ENCODE results near the gene MLXIP.

MLXIP gene

GRCh38 chr12:122079532-122080081 lies 1.1 kb downstream of the MLXIP start:
- Histone ChIP-seq H3K9me3 (ENCODE audit: control insufficient read depth, insufficient read depth, low read length) (no peaks in the 10 kb centered on the region), H3K9ac (ENCODE audit: low read depth, low read length) (peak overlapping the region; percentile 81), H3K4me1 (ENCODE audit: insufficient read depth, low read length) (peaks cover 12% of the 10 kb centered on the region; the same call in 1 of the 2 replicates), H3K36me3 (ENCODE audit: insufficient read depth, low read length) (no peaks in the 10 kb centered on the region)

- Histone ChIP-seq H3K4me1 (ENCODE audit: insufficient read depth, low read length) (peaks cover 12% of the 10 kb centered on the region; the same call in 1 of the 2 replicates), H3K36me3 (ENCODE audit: insufficient read depth, low read length) (no peaks in the 10 kb centered on the region), H3K9ac (ENCODE audit: low read depth, low read length) (peak overlapping the region; percentile 81; the same call in 1 of the 2 replicates), H3K9me3 (ENCODE audit: control insufficient read depth, insufficient read depth, low read length) (no peaks in the 10 kb centered on the region)
These were observed 1.9 kb downstream of the MLXIP start for GRCh38 chr12:122080149-122081082.

- Histone ChIP-seq H3K9ac (ENCODE audit: low read depth, low read length) (peak overlapping the region; percentile 0; the same call in 1 of the 2 replicates), H3K9me3 (ENCODE audit: control insufficient read depth, insufficient read depth, low read length) (no peaks in the 10 kb centered on the region), H3K36me3 (ENCODE audit: insufficient read depth, low read length) (no peaks in the 10 kb centered on the region), H3K4me1 (ENCODE audit: insufficient read depth, low read length) (peaks cover 12% of the 10 kb centered on the region; the same call in 1 of the 2 replicates)
These were observed 2.6 kb downstream of the MLXIP start for GRCh38 chr12:122081083-122081696.

DNA sequence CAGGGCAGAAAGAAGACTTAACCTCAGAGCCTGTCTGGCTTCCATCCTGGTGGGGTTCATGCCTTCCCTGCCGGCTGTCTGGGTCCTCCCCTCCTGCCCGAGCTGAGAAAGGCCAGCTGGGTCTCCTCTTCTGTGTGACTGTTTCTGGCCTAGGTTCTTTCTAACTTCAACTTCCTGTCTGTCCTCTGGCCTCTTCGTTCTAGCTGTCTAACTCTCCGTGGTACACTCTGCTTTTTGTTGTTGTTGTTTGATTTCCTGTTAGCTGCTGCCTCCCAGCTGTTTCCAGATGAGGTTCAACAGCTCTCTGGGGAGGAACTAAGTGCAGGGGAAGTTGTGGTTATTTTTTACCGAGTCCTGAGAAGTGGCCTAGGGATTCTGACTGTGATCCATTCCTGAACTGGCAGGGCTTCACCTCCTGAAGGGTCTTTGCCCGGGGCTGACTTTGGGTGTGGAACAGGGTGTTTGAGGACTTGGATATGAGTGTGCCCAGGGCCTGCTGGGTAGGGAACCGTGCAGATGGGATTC lies 3.2 kb downstream of the MLXIP start:
- Histone ChIP-seq H3K36me3 (ENCODE audit: insufficient read depth, low read length) (no peaks in the 10 kb centered on the region), H3K9me3 (ENCODE audit: control insufficient read depth, insufficient read depth, low read length) (no peaks in the 10 kb centered on the region), H3K9ac (ENCODE audit: low read depth, low read length) (no peak overlapping the region), H3K4me1 (ENCODE audit: insufficient read depth, low read length) (peaks cover 12% of the 10 kb centered on the region; the same call in 1 of the 2 replicates)

- Histone ChIP-seq H3K9ac (ENCODE audit: low read depth, low read length) (no peak overlapping the region), H3K4me1 (ENCODE audit: insufficient read depth, low read length) (peaks cover 12% of the 10 kb centered on the region; the same call in 1 of the 2 replicates)
These were observed 4.2 kb downstream of the MLXIP start for GRCh38 chr12:122082621-122083356.

GRCh38 chr12:122084857-122085405 lies 6.4 kb downstream of the MLXIP start:
- peaks cover 32% of the 10 kb centered on the region for H3K4me1 ChIP-seq (ENCODE audit: insufficient read depth, low read length)
- no peaks in the 10 kb centered on the region for H3K36me3 ChIP-seq (ENCODE audit: insufficient read depth, low read length)
- H3K9me3 ChIP-seq (ENCODE audit: control insufficient read depth, insufficient read depth, low read length): no peaks in the 10 kb centered on the region
- no peak overlapping the region for H3K9ac ChIP-seq (ENCODE audit: low read depth, low read length)

More at GRCh38 chr12:122082621-122083356, 4.2 kb downstream of the MLXIP start:
- Histone ChIP-seq H3K9me3 (ENCODE audit: control insufficient read depth, insufficient read depth, low read length) (no peaks in the 10 kb centered on the region), H3K36me3 (ENCODE audit: insufficient read depth, low read length) (no peaks in the 10 kb centered on the region)

DNA sequence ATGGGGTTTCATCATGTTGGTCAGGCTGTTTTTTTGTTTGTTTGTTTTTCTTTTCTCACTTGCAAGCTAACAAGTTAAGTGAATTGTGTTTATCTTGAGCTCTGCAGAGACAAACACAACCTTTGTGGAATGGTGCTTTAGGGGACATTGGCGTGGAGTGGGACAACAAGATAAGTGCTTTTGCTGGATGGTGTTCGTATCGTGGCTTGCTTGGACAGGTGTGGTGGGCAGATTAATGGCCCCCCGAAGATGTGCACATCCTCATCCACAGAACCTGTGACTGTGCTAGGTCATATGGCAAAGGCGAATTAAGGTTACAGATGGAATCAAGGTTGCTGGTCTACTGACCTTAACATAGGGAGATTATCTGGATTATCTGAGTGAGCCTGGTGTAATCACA lies 7.0 kb downstream of the MLXIP start:
- Histone ChIP-seq H3K4me1 (ENCODE audit: insufficient read depth, low read length) (peaks cover 32% of the 10 kb centered on the region), H3K36me3 (ENCODE audit: insufficient read depth, low read length) (no peaks in the 10 kb centered on the region), H3K9ac (ENCODE audit: low read depth, low read length) (no peak overlapping the region)

GRCh38 chr12:122086116-122086515 lies 7.6 kb downstream of the MLXIP start:
- Histone ChIP-seq H3K9ac (ENCODE audit: low read depth, low read length) (no peak overlapping the region), H3K4me1 (ENCODE audit: insufficient read depth, low read length) (peaks cover 32% of the 10 kb centered on the region), H3K9me3 (ENCODE audit: control insufficient read depth, insufficient read depth, low read length) (no peaks in the 10 kb centered on the region), H3K36me3 (ENCODE audit: insufficient read depth, low read length) (no peaks in the 10 kb centered on the region)

More for the DNA sequence above, 7.0 kb downstream of the MLXIP start:
- no peaks in the 10 kb centered on the region for H3K9me3 ChIP-seq (ENCODE audit: control insufficient read depth, insufficient read depth, low read length)

GRCh38 chr12:122086641-122087285 lies 8.2 kb downstream of the MLXIP start:
- H3K36me3 ChIP-seq (ENCODE audit: insufficient read depth, low read length): no peaks in the 10 kb centered on the region

GRCh38 chr12:122087431-122088178 lies 9.0 kb downstream of the MLXIP start:
- Histone ChIP-seq H3K9ac (ENCODE audit: low read depth, low read length) (no peak overlapping the region), H3K4me1 (ENCODE audit: insufficient read depth, low read length) (peaks cover 21% of the 10 kb centered on the region), H3K36me3 (ENCODE audit: insufficient read depth, low read length) (no peaks in the 10 kb centered on the region), H3K9me3 (ENCODE audit: control insufficient read depth, insufficient read depth, low read length) (no peaks in the 10 kb centered on the region)

More at GRCh38 chr12:122086641-122087285, 8.2 kb downstream of the MLXIP start:
- H3K9ac ChIP-seq (ENCODE audit: low read depth, low read length): no peak overlapping the region
- peaks cover 25% of the 10 kb centered on the region for H3K4me1 ChIP-seq (ENCODE audit: insufficient read depth, low read length)
- no peaks in the 10 kb centered on the region for H3K9me3 ChIP-seq (ENCODE audit: control insufficient read depth, insufficient read depth, low read length)

DNA sequence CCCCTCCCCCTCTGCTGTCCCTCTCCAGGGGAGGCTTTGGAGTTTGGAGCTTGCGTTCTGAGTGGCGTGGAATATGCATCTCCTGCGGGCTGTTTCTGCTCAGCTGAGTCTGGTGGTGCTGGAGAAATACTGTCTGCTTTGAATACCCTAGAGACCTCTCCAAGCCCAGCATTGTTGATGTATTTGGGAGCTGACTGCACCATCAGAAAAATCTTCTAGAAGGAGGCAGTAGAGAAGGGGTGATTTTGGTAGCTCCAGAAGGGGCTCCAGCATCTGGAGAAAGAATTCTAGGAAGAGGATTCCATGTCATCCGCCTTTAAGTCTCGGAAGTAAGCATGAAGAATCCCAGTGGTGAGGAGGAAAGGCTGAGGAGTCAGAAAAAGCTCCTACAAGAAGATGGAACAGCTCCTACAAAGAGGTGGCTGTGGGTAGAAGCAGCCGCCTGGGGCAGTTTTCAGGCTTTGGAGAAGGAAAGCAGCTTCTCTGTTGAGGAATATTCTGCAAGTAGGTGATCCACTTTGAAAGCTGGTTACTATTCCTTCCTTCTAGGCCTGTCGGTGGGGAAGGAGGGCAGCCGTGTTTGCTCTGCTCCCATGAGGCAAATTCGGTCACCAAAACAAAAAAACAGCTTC lies 9.7 kb downstream of the MLXIP start:
- H3K9me3 ChIP-seq (ENCODE audit: control insufficient read depth, insufficient read depth, low read length): no peaks in the 10 kb centered on the region
- no peak overlapping the region for H3K9ac ChIP-seq (ENCODE audit: low read depth, low read length)
- H3K36me3 ChIP-seq (ENCODE audit: insufficient read depth, low read length): no peaks in the 10 kb centered on the region
- peaks cover 21% of the 10 kb centered on the region for H3K4me1 ChIP-seq (ENCODE audit: insufficient read depth, low read length)

DNA sequence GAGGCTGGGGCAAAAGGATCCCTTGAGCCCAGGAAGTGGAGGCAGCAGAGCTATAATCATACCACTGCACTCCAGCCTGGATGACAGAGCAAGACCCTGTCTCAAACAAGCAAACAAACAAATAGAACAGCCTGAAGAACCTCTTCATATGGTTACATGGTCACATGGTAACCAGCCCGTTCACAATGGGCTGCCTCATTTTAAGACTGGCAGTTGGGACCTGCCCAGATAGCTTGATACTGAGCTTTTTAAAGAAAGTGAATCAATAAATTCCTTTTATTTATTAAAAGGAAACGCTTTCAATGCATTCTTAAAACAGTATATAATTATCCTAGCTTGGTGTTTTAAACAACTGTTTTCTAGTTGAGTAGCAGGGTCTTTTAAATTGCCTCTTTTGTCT lies 10.5 kb downstream of the MLXIP start:
- Histone ChIP-seq H3K36me3 (ENCODE audit: insufficient read depth, low read length) (no peaks in the 10 kb centered on the region), H3K4me1 (ENCODE audit: insufficient read depth, low read length) (peaks cover 21% of the 10 kb centered on the region), H3K9me3 (ENCODE audit: control insufficient read depth, insufficient read depth, low read length) (no peaks in the 10 kb centered on the region), H3K9ac (ENCODE audit: low read depth, low read length) (no peak overlapping the region)

Data from ES-I3 (cell line).